ENCODE results near the gene CCNY. TPM values are rescaled to one million over a fixed set of nuclear protein-coding genes. Genes with fewer than 3 reads are reported as not detected.

Gene CCNY
- total RNA-seq, 1 experiment from 2014 or later, result 53.3 TPM

DNA sequence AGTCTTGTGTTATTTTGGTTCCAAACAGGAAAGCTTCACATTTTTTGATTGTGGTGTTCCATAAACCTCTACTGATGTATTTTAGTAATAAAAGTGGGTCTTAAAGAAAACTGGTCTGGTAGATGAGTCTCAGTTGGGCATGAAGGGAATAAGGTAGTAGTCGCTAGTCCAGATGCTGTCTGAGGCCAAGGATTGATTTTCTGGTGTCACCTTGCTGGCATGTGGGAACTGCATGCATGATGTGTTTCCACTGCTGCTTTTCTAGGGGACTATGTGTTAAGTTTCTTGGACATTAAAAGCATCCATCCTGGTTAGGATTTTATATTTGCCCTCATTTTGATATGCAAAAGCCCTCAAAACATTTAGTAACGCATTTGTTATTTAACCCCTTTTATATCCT, 145.1 kb downstream of the CCNY start (continued):
- TF ChIP-seq, protein P1, sequence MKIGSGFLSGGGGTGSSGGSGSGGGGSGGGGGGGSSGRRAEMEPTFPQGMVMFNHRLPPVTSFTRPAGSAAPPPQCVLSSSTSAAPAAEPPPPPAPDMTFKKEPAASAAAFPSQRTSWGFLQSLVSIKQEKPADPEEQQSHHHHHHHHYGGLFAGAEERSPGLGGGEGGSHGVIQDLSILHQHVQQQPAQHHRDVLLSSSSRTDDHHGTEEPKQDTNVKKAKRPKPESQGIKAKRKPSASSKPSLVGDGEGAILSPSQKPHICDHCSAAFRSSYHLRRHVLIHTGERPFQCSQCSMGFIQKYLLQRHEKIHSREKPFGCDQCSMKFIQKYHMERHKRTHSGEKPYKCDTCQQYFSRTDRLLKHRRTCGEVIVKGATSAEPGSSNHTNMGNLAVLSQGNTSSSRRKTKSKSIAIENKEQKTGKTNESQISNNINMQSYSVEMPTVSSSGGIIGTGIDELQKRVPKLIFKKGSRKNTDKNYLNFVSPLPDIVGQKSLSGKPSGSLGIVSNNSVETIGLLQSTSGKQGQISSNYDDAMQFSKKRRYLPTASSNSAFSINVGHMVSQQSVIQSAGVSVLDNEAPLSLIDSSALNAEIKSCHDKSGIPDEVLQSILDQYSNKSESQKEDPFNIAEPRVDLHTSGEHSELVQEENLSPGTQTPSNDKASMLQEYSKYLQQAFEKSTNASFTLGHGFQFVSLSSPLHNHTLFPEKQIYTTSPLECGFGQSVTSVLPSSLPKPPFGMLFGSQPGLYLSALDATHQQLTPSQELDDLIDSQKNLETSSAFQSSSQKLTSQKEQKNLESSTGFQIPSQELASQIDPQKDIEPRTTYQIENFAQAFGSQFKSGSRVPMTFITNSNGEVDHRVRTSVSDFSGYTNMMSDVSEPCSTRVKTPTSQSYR (CRISPR knock-in tag; IDR thresholded peaks at IDR 0.05), result no peak
- no peak for TF ChIP-seq FOXP1 (CRISPR knock-in tag; IDR thresholded peaks at IDR 0.05; ENCODE audit: borderline replicate concordance)

DNA sequence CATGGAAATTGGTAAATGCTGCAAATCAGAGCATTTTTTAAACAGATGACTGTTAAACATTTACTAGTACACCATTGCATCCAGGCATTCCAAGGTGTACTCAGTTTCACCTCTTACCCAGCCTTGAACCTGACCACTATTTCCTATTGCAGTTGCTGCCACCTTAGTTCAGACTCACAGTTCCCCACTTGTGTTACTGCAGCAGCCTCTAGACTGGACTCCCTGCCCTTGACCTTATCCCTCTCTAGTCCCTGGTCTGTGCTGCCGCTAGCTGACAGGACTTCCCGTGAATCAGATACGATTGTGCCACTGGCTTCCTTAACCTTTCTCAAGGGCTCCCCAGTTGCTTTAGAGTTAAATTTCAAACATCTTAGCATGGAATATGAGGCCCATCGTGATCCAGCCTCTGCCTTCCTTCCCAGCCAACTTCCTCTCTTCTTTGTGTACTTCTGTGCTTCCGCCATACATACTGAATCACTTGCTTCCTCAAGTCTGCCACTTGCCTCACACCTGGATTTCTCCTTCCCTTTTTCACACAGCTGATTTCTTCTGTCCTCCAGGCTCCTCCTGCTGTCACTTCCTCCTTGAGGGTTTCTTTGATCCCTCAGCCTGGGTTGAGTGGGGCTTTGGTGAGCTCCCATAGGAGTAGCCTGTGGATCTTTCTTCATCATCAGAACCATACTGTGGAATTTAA, 150.1 kb downstream of the CCNY start:
- no peak overlapping the region for H3K4me3 Mint-ChIP-seq
- peaks cover 5% of the 10 kb centered on the region; the same call in 1 of the 2 replicates for H3K36me3 Mint-ChIP-seq
- H3K9me3 Mint-ChIP-seq, result no peaks in the 10 kb centered on the region
- ATAC-seq (no peak), DNase-seq (ENCODE audit: low spot score) (no peak)
- H3K27me3 Mint-ChIP-seq (ENCODE audit: low read depth), result no peaks in the 10 kb centered on the region
- ChIA-PET POLR2A (no interaction called here), CTCF (no interaction called here)
- TF ChIP-seq NFYB (CRISPR knock-in tag; conservative IDR thresholded peaks at IDR 0.05; ENCODE audit: low read depth), result no peak
- TF ChIP-seq, protein P2, sequence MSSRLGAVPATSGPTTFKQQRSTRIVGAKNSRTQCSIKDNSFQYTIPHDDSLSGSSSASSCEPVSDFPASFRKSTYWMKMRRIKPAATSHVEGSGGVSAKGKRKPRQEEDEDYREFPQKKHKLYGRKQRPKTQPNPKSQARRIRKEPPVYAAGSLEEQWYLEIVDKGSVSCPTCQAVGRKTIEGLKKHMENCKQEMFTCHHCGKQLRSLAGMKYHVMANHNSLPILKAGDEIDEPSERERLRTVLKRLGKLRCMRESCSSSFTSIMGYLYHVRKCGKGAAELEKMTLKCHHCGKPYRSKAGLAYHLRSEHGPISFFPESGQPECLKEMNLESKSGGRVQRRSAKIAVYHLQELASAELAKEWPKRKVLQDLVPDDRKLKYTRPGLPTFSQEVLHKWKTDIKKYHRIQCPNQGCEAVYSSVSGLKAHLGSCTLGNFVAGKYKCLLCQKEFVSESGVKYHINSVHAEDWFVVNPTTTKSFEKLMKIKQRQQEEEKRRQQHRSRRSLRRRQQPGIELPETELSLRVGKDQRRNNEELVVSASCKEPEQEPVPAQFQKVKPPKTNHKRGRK (CRISPR knock-in tag; IDR thresholded peaks at IDR 0.05; ENCODE audit: borderline replicate concordance), result no peak
- TF ChIP-seq, protein P3, sequence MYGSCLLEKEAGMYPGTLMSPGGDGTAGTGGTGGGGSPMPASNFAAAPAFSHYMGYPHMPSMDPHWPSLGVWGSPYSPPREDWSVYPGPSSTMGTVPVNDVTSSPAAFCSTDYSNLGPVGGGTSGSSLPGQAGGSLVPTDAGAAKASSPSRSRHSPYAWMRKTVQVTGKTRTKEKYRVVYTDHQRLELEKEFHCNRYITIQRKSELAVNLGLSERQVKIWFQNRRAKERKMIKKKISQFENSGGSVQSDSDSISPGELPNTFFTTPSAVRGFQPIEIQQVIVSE (CRISPR knock-in tag; IDR thresholded peaks at IDR 0.05; ENCODE audit: borderline replicate concordance), result no peak
- no peak for TF ChIP-seq SP1 (CRISPR knock-in tag; conservative IDR thresholded peaks at IDR 0.05)
- TF ChIP-seq, protein P4, sequence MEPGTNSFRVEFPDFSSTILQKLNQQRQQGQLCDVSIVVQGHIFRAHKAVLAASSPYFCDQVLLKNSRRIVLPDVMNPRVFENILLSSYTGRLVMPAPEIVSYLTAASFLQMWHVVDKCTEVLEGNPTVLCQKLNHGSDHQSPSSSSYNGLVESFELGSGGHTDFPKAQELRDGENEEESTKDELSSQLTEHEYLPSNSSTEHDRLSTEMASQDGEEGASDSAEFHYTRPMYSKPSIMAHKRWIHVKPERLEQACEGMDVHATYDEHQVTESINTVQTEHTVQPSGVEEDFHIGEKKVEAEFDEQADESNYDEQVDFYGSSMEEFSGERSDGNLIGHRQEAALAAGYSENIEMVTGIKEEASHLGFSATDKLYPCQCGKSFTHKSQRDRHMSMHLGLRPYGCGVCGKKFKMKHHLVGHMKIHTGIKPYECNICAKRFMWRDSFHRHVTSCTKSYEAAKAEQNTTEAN (CRISPR knock-in tag; IDR thresholded peaks at IDR 0.05), result no peak
- no peak for TF ChIP-seq SMAD4 (CRISPR knock-in tag; IDR thresholded peaks at IDR 0.05)
- no peak for TF ChIP-seq NR2C2 (CRISPR knock-in tag; IDR thresholded peaks at IDR 0.05)
- TF ChIP-seq OVOL2 (CRISPR knock-in tag; IDR thresholded peaks at IDR 0.05; ENCODE audit: borderline replicate concordance), result no peak
- no peak for TF ChIP-seq GRHL2 (CRISPR knock-in tag; IDR thresholded peaks at IDR 0.05; ENCODE audit: insufficient replicate concordance, severe bottlenecking)
- H3K4me1 Mint-ChIP-seq, result peaks cover 5% of the 10 kb centered on the region; the same call in 1 of the 2 replicates
- H3K27ac Mint-ChIP-seq, result 0 out of 2 replicates have a peak overlapping the region, but pooled peaks have one; percentile 0

DNA sequence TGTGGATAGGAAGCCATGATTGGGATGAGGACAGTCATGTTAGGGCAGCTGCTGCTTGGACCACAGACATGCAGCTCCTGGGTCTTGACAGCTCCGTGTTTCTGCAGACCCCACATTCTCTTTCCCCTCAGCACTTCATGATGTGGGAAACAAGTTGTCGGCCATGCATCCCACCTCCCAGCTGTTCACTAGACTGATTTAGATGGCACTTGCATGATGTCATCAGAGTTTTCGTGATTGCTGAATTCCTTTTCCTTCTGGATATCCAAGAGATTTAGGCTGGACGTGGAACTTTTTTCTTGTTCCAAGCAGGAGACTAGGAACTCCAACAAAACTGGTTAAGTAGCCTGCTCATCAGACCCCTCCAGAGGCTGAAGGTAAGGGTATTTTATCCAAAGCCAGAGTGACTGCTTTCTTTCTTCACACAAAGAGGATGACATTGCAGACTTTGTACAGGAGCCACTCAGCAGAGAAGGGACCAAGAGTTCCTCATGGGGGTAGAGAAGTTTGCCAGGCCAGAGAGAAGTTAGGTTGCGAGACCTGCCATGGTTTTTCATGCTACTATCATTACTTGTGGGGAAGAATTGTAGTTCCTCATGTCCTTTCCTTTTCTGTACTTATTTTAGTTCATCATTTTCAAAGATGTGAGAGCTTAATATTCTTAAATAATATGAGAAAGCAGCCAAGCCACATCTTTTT, 151.2 kb downstream of the CCNY start:
- Mint-ChIP-seq H3K27me3 (ENCODE audit: low read depth) (no peaks in the 10 kb centered on the region), H3K9me3 (no peaks in the 10 kb centered on the region), H3K27ac (no peak overlapping the region), H3K4me3 (no peak overlapping the region), H3K4me1 (peaks cover 11% of the 10 kb centered on the region), H3K36me3 (peaks cover 5% of the 10 kb centered on the region; the same call in 1 of the 2 replicates)
- CTCF ChIA-PET, result no interaction called here
- DNase-seq (ENCODE audit: low spot score), result no peak
- POLR2A ChIA-PET, result no interaction called here
- no peak for ATAC-seq
- TF ChIP-seq, protein P5, sequence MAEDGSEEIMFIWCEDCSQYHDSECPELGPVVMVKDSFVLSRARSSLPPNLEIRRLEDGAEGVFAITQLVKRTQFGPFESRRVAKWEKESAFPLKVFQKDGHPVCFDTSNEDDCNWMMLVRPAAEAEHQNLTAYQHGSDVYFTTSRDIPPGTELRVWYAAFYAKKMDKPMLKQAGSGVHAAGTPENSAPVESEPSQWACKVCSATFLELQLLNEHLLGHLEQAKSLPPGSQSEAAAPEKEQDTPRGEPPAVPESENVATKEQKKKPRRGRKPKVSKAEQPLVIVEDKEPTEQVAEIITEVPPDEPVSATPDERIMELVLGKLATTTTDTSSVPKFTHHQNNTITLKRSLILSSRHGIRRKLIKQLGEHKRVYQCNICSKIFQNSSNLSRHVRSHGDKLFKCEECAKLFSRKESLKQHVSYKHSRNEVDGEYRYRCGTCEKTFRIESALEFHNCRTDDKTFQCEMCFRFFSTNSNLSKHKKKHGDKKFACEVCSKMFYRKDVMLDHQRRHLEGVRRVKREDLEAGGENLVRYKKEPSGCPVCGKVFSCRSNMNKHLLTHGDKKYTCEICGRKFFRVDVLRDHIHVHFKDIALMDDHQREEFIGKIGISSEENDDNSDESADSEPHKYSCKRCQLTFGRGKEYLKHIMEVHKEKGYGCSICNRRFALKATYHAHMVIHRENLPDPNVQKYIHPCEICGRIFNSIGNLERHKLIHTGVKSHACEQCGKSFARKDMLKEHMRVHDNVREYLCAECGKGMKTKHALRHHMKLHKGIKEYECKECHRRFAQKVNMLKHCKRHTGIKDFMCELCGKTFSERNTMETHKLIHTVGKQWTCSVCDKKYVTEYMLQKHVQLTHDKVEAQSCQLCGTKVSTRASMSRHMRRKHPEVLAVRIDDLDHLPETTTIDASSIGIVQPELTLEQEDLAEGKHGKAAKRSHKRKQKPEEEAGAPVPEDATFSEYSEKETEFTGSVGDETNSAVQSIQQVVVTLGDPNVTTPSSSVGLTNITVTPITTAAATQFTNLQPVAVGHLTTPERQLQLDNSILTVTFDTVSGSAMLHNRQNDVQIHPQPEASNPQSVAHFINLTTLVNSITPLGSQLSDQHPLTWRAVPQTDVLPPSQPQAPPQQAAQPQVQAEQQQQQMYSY (CRISPR knock-in tag; IDR thresholded peaks at IDR 0.05), result no peak
- TF ChIP-seq RELA (CRISPR knock-in tag; IDR thresholded peaks at IDR 0.05; ENCODE audit: borderline replicate concordance), result no peak
- TF ChIP-seq, protein P6, sequence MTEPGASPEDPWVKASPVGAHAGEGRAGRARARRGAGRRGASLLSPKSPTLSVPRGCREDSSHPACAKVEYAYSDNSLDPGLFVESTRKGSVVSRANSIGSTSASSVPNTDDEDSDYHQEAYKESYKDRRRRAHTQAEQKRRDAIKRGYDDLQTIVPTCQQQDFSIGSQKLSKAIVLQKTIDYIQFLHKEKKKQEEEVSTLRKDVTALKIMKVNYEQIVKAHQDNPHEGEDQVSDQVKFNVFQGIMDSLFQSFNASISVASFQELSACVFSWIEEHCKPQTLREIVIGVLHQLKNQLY (CRISPR knock-in tag; IDR thresholded peaks at IDR 0.05), result no peak
- TF ChIP-seq, protein P7, sequence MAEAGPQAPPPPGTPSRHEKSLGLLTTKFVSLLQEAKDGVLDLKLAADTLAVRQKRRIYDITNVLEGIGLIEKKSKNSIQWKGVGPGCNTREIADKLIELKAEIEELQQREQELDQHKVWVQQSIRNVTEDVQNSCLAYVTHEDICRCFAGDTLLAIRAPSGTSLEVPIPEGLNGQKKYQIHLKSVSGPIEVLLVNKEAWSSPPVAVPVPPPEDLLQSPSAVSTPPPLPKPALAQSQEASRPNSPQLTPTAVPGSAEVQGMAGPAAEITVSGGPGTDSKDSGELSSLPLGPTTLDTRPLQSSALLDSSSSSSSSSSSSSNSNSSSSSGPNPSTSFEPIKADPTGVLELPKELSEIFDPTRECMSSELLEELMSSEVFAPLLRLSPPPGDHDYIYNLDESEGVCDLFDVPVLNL (CRISPR knock-in tag; IDR thresholded peaks at IDR 0.05; ENCODE audit: borderline replicate concordance, low read depth), result no peak
- no peak for TF ChIP-seq CBFB (CRISPR knock-in tag; IDR thresholded peaks at IDR 0.05; ENCODE audit: low read depth)
- TF ChIP-seq HMGA2 (CRISPR knock-in tag; IDR thresholded peaks at IDR 0.05), result no peak

Data from WTC11 (cell line).